CD4-positive, alpha-beta T cell treated with Interleukin-15 for 4 hours (primary cell): ENCODE data around the gene THRAP3.

Experiments
- DNase-seq: peaks from one replicate; pipeline ENCODE4 v3.0.0-alpha.2; 2020; ENCODE audit warnings: low spot score

The THRAP3 gene

GRCh38 chr1:36327421-36328087, 103.3 kb downstream of the THRAP3 start:
- no peak for DNase-seq

GRCh38 chr1:36328088-36328480, 103.8 kb downstream of the THRAP3 start:
- no peak for DNase-seq

GRCh38 chr1:36328713-36329112, 104.5 kb downstream of the THRAP3 start:
- DNase-seq, result no peak

GRCh38 chr1:36329817-36330216, 105.6 kb downstream of the THRAP3 start:
- no peak for DNase-seq

GRCh38 chr1:36330940-36331339, 106.7 kb downstream of the THRAP3 start:
- DNase-seq, result no peak

- DNase-seq, result no peak
Measured at GRCh38 chr1:36337830-36338229, 113.6 kb downstream of the THRAP3 start.

- DNase-seq, result no peak
Measured at GRCh38 chr1:36339215-36339614, 115.0 kb downstream of the THRAP3 start.

- no peak for DNase-seq
Measured at GRCh38 chr1:36339615-36340014, 115.4 kb downstream of the THRAP3 start.

GRCh38 chr1:36341626-36342320, 117.5 kb downstream of the THRAP3 start:
- no peak for DNase-seq

- DNase-seq, result peak; percentile 56
Measured at GRCh38 chr1:36342426-36343185, 118.4 kb downstream of the THRAP3 start.

GRCh38 chr1:36343651-36344394, 119.6 kb downstream of the THRAP3 start:
- no peak for DNase-seq

- DNase-seq, result no peak
Measured at GRCh38 chr1:36344395-36344680, 120.1 kb downstream of the THRAP3 start.

GRCh38 chr1:36345353-36345752, 121.1 kb downstream of the THRAP3 start:
- DNase-seq, result no peak

- DNase-seq, result no peak
Measured at GRCh38 chr1:36346741-36347370, 122.6 kb downstream of the THRAP3 start.

- DNase-seq, result no peak
Measured at GRCh38 chr1:36349241-36349671, 125.0 kb downstream of the THRAP3 start.

GRCh38 chr1:36349839-36350238, 125.6 kb downstream of the THRAP3 start:
- DNase-seq, result no peak

GRCh38 chr1:36350659-36351226, 126.5 kb downstream of the THRAP3 start:
- DNase-seq, result peak; percentile 55

GRCh38 chr1:36351227-36351977, 127.2 kb downstream of the THRAP3 start:
- no peak for DNase-seq

GRCh38 chr1:36352125-36352909, 128.1 kb downstream of the THRAP3 start:
- no peak for DNase-seq
